HG02840 (cell line): ENCODE results near the gene CYBB.

Experiments used
- ATAC-seq: cut with Tn5 transposase; IDR thresholded peaks from one replicate; pipeline ENCODE4 v1.9.1; 2021; ENCODE audit warnings: mild to moderate bottlenecking, moderate library complexity, moderate number of reproducible peaks; ENCODE audit not compliant: unreplicated experiment, low FRiP score

CYBB gene

DNA sequence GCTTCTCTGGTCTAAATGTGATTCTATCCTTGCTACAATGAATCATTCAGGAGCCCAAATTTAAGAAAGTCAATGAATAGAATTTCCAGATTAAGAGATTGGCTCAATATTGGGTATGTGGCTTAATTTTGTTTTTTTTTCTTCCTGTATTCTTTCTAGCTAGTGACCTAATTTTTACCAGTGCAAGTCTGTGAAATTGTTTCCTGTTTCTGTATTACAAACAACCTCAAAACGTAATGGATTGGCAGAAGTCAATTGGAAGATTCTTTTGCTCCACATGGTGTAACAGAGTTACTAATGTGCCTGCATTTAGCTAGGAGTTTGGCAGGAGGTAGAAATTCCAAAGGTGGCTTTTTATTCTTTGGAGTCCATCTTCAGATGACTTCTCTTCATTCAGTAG, 49.9 kb downstream of the CYBB start:
- no peak for ATAC-seq

- no peak for ATAC-seq
Measured at GRCh38 chrX:37830371-37830770, 50.5 kb downstream of the CYBB start.

DNA sequence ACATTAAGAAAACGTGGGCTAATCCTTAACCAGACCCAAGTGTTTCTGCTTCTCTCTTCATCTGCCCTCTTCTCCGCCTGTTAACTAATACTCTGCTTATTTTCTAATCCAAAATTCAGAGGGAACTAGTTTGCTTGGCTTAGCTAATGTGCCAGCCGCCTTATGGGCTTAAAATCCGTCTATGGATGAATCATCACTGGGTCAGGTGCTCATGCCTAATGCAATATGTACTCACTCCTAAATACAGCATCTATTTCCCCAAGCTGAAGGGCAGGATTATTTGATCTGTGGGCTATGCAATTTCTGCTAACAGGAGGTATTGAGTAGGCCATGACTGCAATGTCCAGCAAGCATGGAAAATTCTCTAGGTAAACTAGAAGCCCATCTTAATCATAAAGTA, 55.1 kb downstream of the CYBB start:
- ATAC-seq, result no peak

GRCh38 chrX:37840931-37841330, 61.1 kb downstream of the CYBB start:
- ATAC-seq, result no peak

DNA sequence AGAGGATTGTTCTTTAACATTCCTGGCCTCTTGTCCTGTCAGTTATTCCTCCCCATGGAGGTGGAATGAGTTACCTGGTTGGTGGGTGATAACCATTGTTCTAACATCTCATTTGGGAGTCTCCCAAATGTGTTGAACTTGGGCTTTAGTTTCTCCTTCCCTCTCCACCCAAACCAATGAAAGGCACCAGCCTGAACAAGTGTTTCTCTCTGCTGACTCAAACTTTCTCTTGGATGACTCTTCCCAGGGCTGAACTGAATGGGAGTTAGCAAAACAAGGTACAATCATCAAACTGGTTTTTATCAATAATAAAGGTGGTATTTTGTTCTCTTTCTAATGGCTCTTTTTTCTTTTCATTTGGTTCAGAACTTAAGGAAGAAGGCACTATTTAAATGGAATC, 64.8 kb downstream of the CYBB start:
- ATAC-seq, result no peak

- ATAC-seq, result no peak
Measured at GRCh38 chrX:37846141-37846540, 66.3 kb downstream of the CYBB start.

DNA sequence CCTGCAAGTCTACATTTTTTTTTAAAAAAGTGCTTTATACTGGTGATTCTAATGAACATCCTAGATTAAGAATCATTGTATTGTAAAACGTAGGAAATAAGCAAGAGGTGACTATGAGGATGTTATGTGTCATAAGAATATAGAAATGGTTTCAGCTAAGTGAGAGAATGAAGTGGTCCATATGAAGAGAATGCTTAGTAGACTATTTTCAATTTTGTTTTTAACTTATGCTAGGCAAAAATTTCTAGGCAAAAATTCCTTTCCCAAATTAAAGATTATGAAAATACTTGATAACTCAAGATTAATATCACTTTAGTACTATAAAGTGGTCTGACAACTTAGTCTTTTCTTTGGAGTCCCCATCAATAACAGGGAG, 66.7 kb downstream of the CYBB start:
- ATAC-seq, result no peak

DNA sequence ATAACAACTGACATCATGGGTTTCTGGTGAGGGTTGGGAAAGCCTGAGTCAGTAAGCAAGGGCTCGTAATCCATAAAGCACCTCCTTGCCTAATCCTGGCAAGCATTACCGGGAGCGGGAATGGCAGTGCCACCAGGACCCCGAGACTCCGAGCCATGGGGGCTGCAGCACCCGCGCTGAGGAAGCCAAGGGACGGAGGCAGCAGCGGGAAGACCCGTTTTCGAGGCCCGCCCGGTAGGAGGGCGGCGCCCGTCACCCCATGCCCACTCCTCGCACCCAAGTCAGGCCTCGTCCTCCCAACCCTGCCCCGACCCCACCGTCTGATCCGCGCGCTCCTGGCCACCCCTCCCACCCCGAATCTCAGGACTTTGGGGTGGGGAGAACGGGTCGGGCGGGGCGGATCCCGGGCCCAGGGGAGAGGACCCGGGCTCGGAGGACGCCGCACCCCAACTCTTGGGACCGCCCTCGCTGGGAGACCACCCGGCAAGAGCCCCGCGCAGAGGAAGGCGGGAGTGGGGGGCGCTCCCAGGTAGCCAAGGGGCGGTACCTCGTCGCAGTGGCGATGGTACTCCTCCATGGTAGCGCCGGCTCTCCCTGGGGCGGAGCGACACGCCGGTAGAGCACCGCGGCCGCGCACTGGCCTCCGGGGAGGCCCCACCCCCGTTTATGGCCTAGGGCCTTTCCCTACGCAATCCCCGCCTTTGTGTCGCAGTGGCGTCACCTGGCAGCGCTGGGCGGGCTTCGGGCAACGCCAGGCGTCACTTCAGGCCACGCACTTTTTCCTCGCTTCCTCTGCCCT, 67.3 kb downstream of the CYBB start, which contains the start of gene DYNLT3:
TSS of gene DYNLT3 (minus strand) at position 638 of the 799 bp plus-strand sequence. CDS start at position 577, 61 bp downstream.
- ATAC-seq, result peak; percentile 96

DNA sequence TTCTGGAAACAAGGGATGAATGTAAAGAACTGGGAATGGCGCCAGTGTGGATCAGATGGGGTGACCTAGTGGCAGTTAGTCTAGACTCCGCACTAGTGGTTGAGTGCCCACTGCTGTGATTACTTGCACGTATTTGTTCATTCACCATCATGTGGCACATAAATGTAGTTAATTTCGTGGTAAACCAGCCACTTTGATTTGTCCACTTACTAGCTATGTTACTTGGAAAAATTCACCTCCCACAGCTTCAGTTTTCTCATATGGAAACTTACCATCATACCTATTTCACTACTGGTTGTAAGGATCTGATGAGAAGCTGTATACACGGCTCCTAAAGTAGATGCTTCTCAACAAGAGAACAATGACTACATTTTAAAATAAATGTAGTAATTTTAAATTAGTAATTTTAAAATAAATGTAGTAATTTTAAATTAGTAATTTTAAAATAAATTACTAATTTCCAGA, 67.9 kb downstream of the CYBB start:
- no peak for ATAC-seq

DNA sequence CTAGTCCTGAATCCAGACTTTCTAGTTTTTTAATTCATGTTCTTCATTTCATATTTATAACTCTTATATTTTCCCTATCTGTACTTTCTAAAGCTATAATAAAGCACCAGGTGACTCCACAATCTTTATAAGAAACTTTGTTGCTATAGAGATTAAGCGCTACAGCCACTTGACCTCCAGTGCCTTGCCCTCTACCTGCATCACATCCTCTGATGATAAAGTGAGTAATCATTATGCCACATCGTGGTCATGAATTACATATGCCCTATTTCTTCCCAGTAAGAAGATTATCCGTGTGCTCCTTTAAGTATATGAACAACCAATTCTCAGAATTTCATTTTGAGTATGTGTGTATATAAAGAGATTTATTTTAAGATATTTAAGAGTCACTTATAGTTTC, 74.3 kb downstream of the CYBB start:
- no peak for ATAC-seq

DNA sequence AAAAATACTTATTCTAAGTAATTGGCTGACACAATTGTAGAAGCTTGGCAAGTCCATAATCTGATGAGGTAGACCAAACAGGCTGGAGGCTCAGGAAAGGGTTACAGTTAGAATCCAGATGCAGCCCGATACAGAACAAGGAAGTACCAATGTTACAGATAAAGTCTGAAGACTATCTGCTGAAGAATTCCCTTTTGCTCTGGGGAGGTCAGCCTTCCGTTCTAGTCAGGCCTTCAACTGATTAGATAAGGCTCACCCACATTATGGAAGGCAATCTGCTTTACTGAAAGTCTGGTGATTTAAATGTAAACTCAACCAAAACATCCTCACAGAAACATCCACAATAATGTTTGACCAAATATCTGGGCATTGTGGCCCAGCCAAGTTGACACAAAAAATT, 74.9 kb downstream of the CYBB start:
- ATAC-seq, result no peak

DNA sequence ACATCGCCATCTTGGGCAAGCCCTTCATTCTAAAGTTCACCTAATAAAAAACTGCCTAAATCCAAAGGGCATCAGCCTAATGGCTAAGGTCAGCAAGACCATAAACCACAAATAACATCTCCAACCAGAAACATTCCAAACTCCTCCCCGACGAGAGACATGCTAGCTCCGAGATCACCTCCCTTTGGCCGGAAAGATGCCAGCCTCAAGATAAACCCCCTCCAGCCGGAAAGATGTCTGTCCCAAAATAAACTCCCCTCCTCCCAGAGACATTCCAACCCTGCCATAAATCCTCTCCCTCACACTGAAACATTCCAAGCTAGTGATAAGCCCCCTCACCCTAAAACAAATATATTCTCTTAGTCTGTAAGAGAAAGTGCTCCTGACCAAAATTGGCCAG, 80.9 kb downstream of the CYBB start:
- no peak for ATAC-seq

- no peak for ATAC-seq
Measured at GRCh38 chrX:37862851-37863250, 83.0 kb downstream of the CYBB start.
